Endometrial microvascular endothelial cells (primary cell): Measurements from ENCODE around the gene MAD2L1BP. TPM values are rescaled to one million over a fixed set of nuclear protein-coding genes. Genes with fewer than 3 reads are reported as not detected.

Experiments
- in situ Hi-C: cut with HindIII; loops from 2 replicates; pipeline ENCODE4 v1.10.0; 2017; ENCODE audit warnings: low sequenced_read_pairs, low pct_unique_long_range_greater_than_20kb; ENCODE audit errors: inconsistent ontology term
- total RNA-seq: library from RNA; depleted of rRNA; stranded (reverse); fragments of >200 nt; gene quantifications from one replicate; pipeline ENCODE4 v1.2.3, GENCODE V29; 2015; ENCODE audit errors: inconsistent ontology term

MAD2L1BP gene
- total RNA-seq, 1 donor from 2014 or later: 43.9 TPM

- in situ Hi-C loops: no loop called here
Observed at GRCh38 chr6:43676962-43677606, 41.4 kb downstream of the MAD2L1BP start.

GRCh38 chr6:43677759-43678158, 42.1 kb downstream of the MAD2L1BP start:
- in situ Hi-C loops: no loop called here

GRCh38 chr6:43678341-43678740, 42.7 kb downstream of the MAD2L1BP start:
- in situ Hi-C loops: no loop called here

GRCh38 chr6:43679057-43679456, 43.4 kb downstream of the MAD2L1BP start:
- in situ Hi-C loops: no loop called here

GRCh38 chr6:43680308-43681200, 44.9 kb downstream of the MAD2L1BP start:
- in situ Hi-C loops: no loop called here

GRCh38 chr6:43681303-43681702, 45.7 kb downstream of the MAD2L1BP start:
- in situ Hi-C loops: no loop called here

- in situ Hi-C loops: no loop called here
Observed at GRCh38 chr6:43682724-43683429, 47.2 kb downstream of the MAD2L1BP start.

GRCh38 chr6:43683708-43684455, 48.2 kb downstream of the MAD2L1BP start:
- in situ Hi-C loops: no loop called here

GRCh38 chr6:43687079-43687436, 51.4 kb downstream of the MAD2L1BP start:
- in situ Hi-C loops: no loop called here

GRCh38 chr6:43687437-43688347, 52.1 kb downstream of the MAD2L1BP start, which contains the start of gene MRPS18A:
TSS of gene MRPS18A (minus strand) at chr6:43687791. CDS start at chr6:43687779, 12 bp downstream.
- in situ Hi-C loops: no loop called here

- in situ Hi-C loops: no loop called here
Observed at GRCh38 chr6:43689421-43689820, 53.8 kb downstream of the MAD2L1BP start.

Other genes starting within 250 kb of the MAD2L1BP start
- gene ABCC10, start 208.3 kb upstream of the MAD2L1BP start, total RNA-seq: 14.8 TPM
- not detected for gene DLK2, start 180.3 kb upstream of the MAD2L1BP start, total RNA-seq
- 18.9 TPM for gene TJAP1, start 158.3 kb upstream of the MAD2L1BP start, total RNA-seq
- gene LRRC73, start 125.5 kb upstream of the MAD2L1BP start, total RNA-seq: not detected
- gene YIPF3, start 118.9 kb upstream of the MAD2L1BP start, total RNA-seq: 102 TPM
- gene POLR1C, start 118.8 kb upstream of the MAD2L1BP start, total RNA-seq: 43.9 TPM
- 37.4 TPM for gene XPO5, start 59.8 kb upstream of the MAD2L1BP start, total RNA-seq
- gene POLH, start 59.7 kb upstream of the MAD2L1BP start, total RNA-seq: 25.6 TPM
- 62.5 TPM for gene GTPBP2, start 6.6 kb upstream of the MAD2L1BP start, total RNA-seq
- not detected for gene RSPH9, start 9.2 kb downstream of the MAD2L1BP start, total RNA-seq
- gene MRPS18A, start 52.0 kb downstream of the MAD2L1BP start, total RNA-seq: 32.7 TPM
- 12.4 TPM for gene VEGFA, start 134.4 kb downstream of the MAD2L1BP start, total RNA-seq